Tibial artery (tissue), 4 donors: ENCODE measurements around the gene HIBADH.

Experiments
- DNase-seq, 2 donors: peaks; one replicate each; pipeline ENCODE4 v3.0.0-alpha.2; 2019
- H3K27ac ChIP-seq, 2 donors: fragments of 200-600 bp; sonication (generic) in 1 of 2; 1 replicate in 1 of 2; 2 replicates in 1 of 2; pipeline ENCODE4 v1.5.1; 2018 to 2019; ENCODE audit warnings: mild to moderate bottlenecking in 1 of 2
- H3K27me3 ChIP-seq, 2 donors: fragments of 200-600 bp; sonication (generic) in 1 of 2; one replicate each; pipeline versions ENCODE4 v1.5.1 to v1.6.0; 2016 to 2019
- H3K36me3 ChIP-seq, 3 donors: fragments of 200-600 bp; sonication (generic) in 2 of 3; one replicate each; pipeline ENCODE4 v1.5.1; 2016 to 2019; ENCODE audit warnings: mild to moderate bottlenecking in 2 of 3
- H3K4me1 ChIP-seq, 4 donors: fragments of 200-600 bp; sonication (generic) in 2 of 4; 1 replicate in 3 of 4; 2 replicates in 1 of 4; pipeline ENCODE4 v1.5.1; 2016 to 2019
- H3K4me3 ChIP-seq, 2 donors: fragments of 200-600 bp; sonication (generic) in 1 of 2; 1 replicate in 1 of 2; 2 replicates in 1 of 2; pipeline ENCODE4 v1.5.1; 2018 to 2019; ENCODE audit warnings: mild to moderate bottlenecking in 2 of 2
- H3K9me3 ChIP-seq, 3 donors: fragments of 200-600 bp; sonication (generic) in 1 of 3; one replicate each; pipeline ENCODE4 v1.5.1; 2016 to 2019
- intact Hi-C: fragments of 100-400 bp; cut with DNase I; formaldehyde crosslinking; loops from one replicate; pipeline ENCODE4 v1.15.0; 2023; ENCODE audit warnings: low total_unique reads
- TF ChIP-seq, protein P1 (sequence below), 2 experiments: fragments of 200-600 bp in 1 of 2; fragments of 450-650 bp in 1 of 2; IDR thresholded peaks; one replicate each; pipeline ENCODE4 v1.5.1; 2017 to 2019; ENCODE audit warnings: antibody characterized with exemption in 2 of 2, mild to moderate bottlenecking in 1 of 2, moderate library complexity in 1 of 2

The HIBADH gene

GRCh38 chr7:27487509-27487908 lies 175.2 kb downstream of the HIBADH start:
- no peaks in the 10 kb centered on the region for H3K36me3 ChIP-seq
- H3K4me1 ChIP-seq = no peaks in the 10 kb centered on the region
- H3K9me3 ChIP-seq = peaks cover 0 to 11% (median 0%) of the 10 kb centered on the region in 3 donors
- H3K4me3 ChIP-seq = no peak overlapping the region
- H3K27ac ChIP-seq = no peak overlapping the region
- no peaks in the 10 kb centered on the region for H3K27me3 ChIP-seq
- TF ChIP-seq, protein P1, sequence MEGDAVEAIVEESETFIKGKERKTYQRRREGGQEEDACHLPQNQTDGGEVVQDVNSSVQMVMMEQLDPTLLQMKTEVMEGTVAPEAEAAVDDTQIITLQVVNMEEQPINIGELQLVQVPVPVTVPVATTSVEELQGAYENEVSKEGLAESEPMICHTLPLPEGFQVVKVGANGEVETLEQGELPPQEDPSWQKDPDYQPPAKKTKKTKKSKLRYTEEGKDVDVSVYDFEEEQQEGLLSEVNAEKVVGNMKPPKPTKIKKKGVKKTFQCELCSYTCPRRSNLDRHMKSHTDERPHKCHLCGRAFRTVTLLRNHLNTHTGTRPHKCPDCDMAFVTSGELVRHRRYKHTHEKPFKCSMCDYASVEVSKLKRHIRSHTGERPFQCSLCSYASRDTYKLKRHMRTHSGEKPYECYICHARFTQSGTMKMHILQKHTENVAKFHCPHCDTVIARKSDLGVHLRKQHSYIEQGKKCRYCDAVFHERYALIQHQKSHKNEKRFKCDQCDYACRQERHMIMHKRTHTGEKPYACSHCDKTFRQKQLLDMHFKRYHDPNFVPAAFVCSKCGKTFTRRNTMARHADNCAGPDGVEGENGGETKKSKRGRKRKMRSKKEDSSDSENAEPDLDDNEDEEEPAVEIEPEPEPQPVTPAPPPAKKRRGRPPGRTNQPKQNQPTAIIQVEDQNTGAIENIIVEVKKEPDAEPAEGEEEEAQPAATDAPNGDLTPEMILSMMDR (IDR thresholded peaks at IDR 0.05) = no peak
- no peak for DNase-seq
- intact Hi-C loops = no loop called here

GRCh38 chr7:27484451-27484850 lies 178.2 kb downstream of the HIBADH start:
- H3K9me3 ChIP-seq = no peaks in the 10 kb centered on the region
- TF ChIP-seq, protein P1 (IDR thresholded peaks at IDR 0.05) = no peak
- no peak overlapping the region for H3K4me3 ChIP-seq
- no peaks in the 10 kb centered on the region for H3K36me3 ChIP-seq
- H3K27ac ChIP-seq = no peak overlapping the region
- intact Hi-C loops = no loop called here
- no peaks in the 10 kb centered on the region for H3K27me3 ChIP-seq
- H3K4me1 ChIP-seq = no peaks in the 10 kb centered on the region
- DNase-seq = no peak

DNA sequence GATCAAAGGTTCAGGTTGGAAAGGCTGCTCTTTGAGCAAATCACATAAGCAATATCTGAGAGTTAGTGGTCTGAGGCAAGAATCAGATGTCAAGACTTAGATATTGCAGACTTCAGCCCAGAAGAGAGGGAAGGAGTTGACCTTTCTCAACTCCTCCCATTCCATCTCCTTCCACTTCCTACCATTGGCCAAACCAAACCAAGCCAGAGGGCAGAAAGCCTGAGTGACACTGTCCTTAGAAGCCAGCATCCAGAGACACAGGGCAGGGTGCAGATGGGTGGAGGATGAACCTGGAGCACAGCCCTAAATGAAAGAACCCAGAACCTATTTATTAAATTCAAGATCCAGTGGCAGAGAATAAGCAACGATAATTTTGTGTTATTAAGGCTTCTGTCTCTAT lies 180.5 kb downstream of the HIBADH start:
- Histone ChIP-seq H3K36me3 (no peaks in the 10 kb centered on the region), H3K27me3 (no peaks in the 10 kb centered on the region), H3K4me3 (no peak overlapping the region), H3K27ac (no peak overlapping the region), H3K9me3 (no peaks in the 10 kb centered on the region), H3K4me1 (no peaks in the 10 kb centered on the region)
- DNase-seq = no peak
- intact Hi-C loops = no loop called here
- TF ChIP-seq, protein P1 (IDR thresholded peaks at IDR 0.05) = no peak

DNA sequence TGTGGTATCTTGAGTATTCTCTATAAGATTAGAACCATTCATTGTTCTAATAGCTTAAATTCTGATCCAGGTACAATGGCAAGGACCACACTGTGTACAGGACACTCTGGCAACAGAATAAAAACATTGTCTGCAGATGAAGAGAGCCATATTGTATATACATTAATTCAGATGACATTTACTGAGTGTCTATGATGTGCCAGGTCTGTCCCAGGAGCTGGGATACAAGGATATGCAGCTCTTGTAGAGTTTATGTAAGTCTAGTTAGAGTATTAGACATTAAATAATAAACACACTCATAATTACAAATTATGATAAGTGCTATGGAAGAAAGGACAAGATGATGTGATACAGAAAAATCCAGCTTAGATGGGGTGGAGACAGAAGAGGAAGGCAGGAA lies 184.1 kb downstream of the HIBADH start:
- H3K36me3 ChIP-seq = no peaks in the 10 kb centered on the region
- intact Hi-C loops = no loop called here
- H3K27ac ChIP-seq = no peak overlapping the region
- TF ChIP-seq, protein P1 (IDR thresholded peaks at IDR 0.05) = no peak
- H3K4me1 ChIP-seq = no peaks in the 10 kb centered on the region
- no peak for DNase-seq
- no peaks in the 10 kb centered on the region for H3K27me3 ChIP-seq
- H3K9me3 ChIP-seq = no peaks in the 10 kb centered on the region
- H3K4me3 ChIP-seq = no peak overlapping the region

- no peak overlapping the region for H3K27ac ChIP-seq
- TF ChIP-seq, protein P1 (IDR thresholded peaks at IDR 0.05) = no peak
- no peaks in the 10 kb centered on the region for H3K36me3 ChIP-seq
- H3K9me3 ChIP-seq = no peaks in the 10 kb centered on the region
- intact Hi-C loops = no loop called here
- no peaks in the 10 kb centered on the region for H3K4me1 ChIP-seq
- H3K27me3 ChIP-seq = no peaks in the 10 kb centered on the region
- H3K4me3 ChIP-seq = no peak overlapping the region
- no peak for DNase-seq
Observed at GRCh38 chr7:27478084-27478483, 184.6 kb downstream of the HIBADH start.

- no peak overlapping the region for H3K27ac ChIP-seq
- TF ChIP-seq, protein P1 (IDR thresholded peaks at IDR 0.05) = no peak
- no peak for DNase-seq
- no peaks in the 10 kb centered on the region for H3K36me3 ChIP-seq
- H3K4me1 ChIP-seq = no peaks in the 10 kb centered on the region
- intact Hi-C loops = no loop called here
- H3K27me3 ChIP-seq = no peaks in the 10 kb centered on the region
- H3K4me3 ChIP-seq = no peak overlapping the region
- no peaks in the 10 kb centered on the region for H3K9me3 ChIP-seq
Observed at GRCh38 chr7:27476493-27476892, 186.2 kb downstream of the HIBADH start.
